HL-60/S4 treated with retinoic acid at 250 ng/mL for 4 days and 3 days (cell line): ENCODE measurements around the gene PCBP3.
"Not testable (repeated sequence)": the region's sequence is repeated elsewhere in the genome, so short reads cannot be mapped to it uniquely, and the experiment has no call there.

Experiments
- in situ Hi-C: fragments of 300-500 bp; cut with MboI; formaldehyde crosslinking; loops from 2 replicates; pipeline ENCODE4 v1.7.0; 2022; ENCODE audit warnings: low sequenced_read_pairs

Gene PCBP3

GRCh38 chr21:45643021-45643980, at the start of gene PCBP3:
Gene PCBP3, plus strand, starts transcription at chr21:45643725. Its CDS starts 206,361 bp downstream, at chr21:45850086.
- in situ Hi-C loops: no loop called here

GRCh38 chr21:45594721-45595489, 48.6 kb upstream of the PCBP3 start:
- in situ Hi-C loops: no loop called here

- in situ Hi-C loops: no loop called here
Measured at GRCh38 chr21:45595574-45596295, 47.8 kb upstream of the PCBP3 start.

- in situ Hi-C loops: no loop called here
Measured at GRCh38 chr21:45596704-45597318, 46.7 kb upstream of the PCBP3 start.

- in situ Hi-C loops: no loop called here
Measured at GRCh38 chr21:45598109-45598508, 45.4 kb upstream of the PCBP3 start.

- in situ Hi-C loops: no loop called here
Measured at GRCh38 chr21:45598666-45599065, 44.9 kb upstream of the PCBP3 start.

- in situ Hi-C loops: no loop called here
Measured at GRCh38 chr21:45599146-45599581, 44.4 kb upstream of the PCBP3 start.

GRCh38 chr21:45600248-45600647, 43.3 kb upstream of the PCBP3 start:
- in situ Hi-C loops: no loop called here

- in situ Hi-C loops: no loop called here
Measured at GRCh38 chr21:45601551-45601950, 42.0 kb upstream of the PCBP3 start.

- in situ Hi-C loops: no loop called here
Measured at GRCh38 chr21:45602106-45602505, 41.4 kb upstream of the PCBP3 start.

GRCh38 chr21:45603481-45603880, 40.0 kb upstream of the PCBP3 start:
- in situ Hi-C loops: no loop called here

GRCh38 chr21:45604681-45605080, 38.8 kb upstream of the PCBP3 start:
- in situ Hi-C loops: not testable (repeated sequence)

GRCh38 chr21:45607021-45607908, 36.3 kb upstream of the PCBP3 start:
- in situ Hi-C loops: no loop called here

- in situ Hi-C loops: no loop called here
Measured at GRCh38 chr21:45607909-45608295, 35.6 kb upstream of the PCBP3 start.

- in situ Hi-C loops: not testable (repeated sequence)
Measured at GRCh38 chr21:45608747-45609470, 34.6 kb upstream of the PCBP3 start.

GRCh38 chr21:45609616-45610015, 33.9 kb upstream of the PCBP3 start:
- in situ Hi-C loops: not testable (repeated sequence)

GRCh38 chr21:45611296-45611695, 32.2 kb upstream of the PCBP3 start:
- in situ Hi-C loops: no loop called here

- in situ Hi-C loops: no loop called here
Measured at GRCh38 chr21:45611939-45612664, 31.4 kb upstream of the PCBP3 start.
